HCT116 (cell line): ENCODE results near the gene NOL4L. TPM values are rescaled to one million over a fixed set of nuclear protein-coding genes. Genes with fewer than 3 reads are reported as not detected.

ENCODE experiments used
- ATAC-seq: fragments of 200-7000 bp; cut with Tn5 transposase; 2 replicates; pipeline ENCODE4 v1.9.1; 2020; ENCODE audit warnings: mild to moderate bottlenecking, moderate library complexity
- BruUV-seq: library from RNA; stranded (reverse); fragments of 400-500 nt; replicated peaks from 2 replicates; lab custom pipeline; 2021; lab: Mats Ljungman, UMichigan
- CTCF ChIA-PET: fragments of 300-600 bp; sonication (Branson Sonifier 250); formaldehyde crosslinking; loops from one replicate; lab custom pipeline; 2021; ENCODE audit warnings: antibody characterized with exemption; lab: Charles Lee
- POLR2A ChIA-PET: fragments of 300-600, 350-600 bp; sonication (Branson Sonifier 250); formaldehyde crosslinking; loops from one replicate; lab custom pipeline; 2021; ENCODE audit warnings: antibody characterized with exemption; lab: Charles Lee
- RAD21 ChIA-PET, 2 experiments: fragments of 300-600 bp; sonication (Branson Sonifier 250); formaldehyde crosslinking; loops; one replicate each; lab custom pipeline; 2023; ENCODE audit warnings: low total read pairs in 2 of 2; ENCODE audit not compliant: uncharacterized antibody in 2 of 2, unreplicated experiment in 2 of 2, low non-redundant PET in 1 of 2; lab: Charles Lee
- DNase-seq: peaks from one replicate; pipeline ENCODE4 v3.0.0-alpha.2; 2010; ENCODE audit warnings: low read depth, low spot score
- H2AFZ ChIP-seq: fragments of 200-600 bp; shearing (Covaris generic), sonication (generic); 2 replicates; pipeline ENCODE4 v1.6.1; 2017; ENCODE audit warnings: low read depth, mixed run types, mixed read lengths, antibody characterized with exemption, low read length; ENCODE audit not compliant: poor library complexity, severe bottlenecking
- H3K27ac ChIP-seq: 2 replicates; pipeline ENCODE4 v1.5.1; 2012; ENCODE audit warnings: low read depth, low read length
- H3K27me3 ChIP-seq: fragments of 200-600 bp; sonication (generic); 2 replicates; pipeline ENCODE4 v1.6.1; 2016; ENCODE audit warnings: mixed run types, low read length, mixed read lengths; ENCODE audit not compliant: insufficient read depth
- H3K36me3 ChIP-seq, 2 experiments: fragments of 200-500 bp in 1 of 2; fragments of 200-600 bp in 1 of 2; sonication (Bioruptor generic) in 1 of 2; sonication (generic) in 1 of 2; 2 replicates each; pipeline versions ENCODE4 v1.5.1 to v1.6.1; 2014 to 2016; ENCODE audit warnings: low read length in 2 of 2, inconsistent platforms in 1 of 2, mixed read lengths in 1 of 2, mixed run types in 1 of 2; ENCODE audit not compliant: insufficient read depth in 2 of 2, control insufficient read depth in 1 of 2
- H3K4me1 ChIP-seq, 2 experiments: fragments of 200-600 bp in 1 of 2; sonication (generic) in 1 of 2; 2 replicates each; pipeline versions ENCODE4 v1.5.1 to v1.6.1; 2012 to 2017; ENCODE audit warnings: low read length in 2 of 2, inconsistent platforms in 1 of 2, mild to moderate bottlenecking in 1 of 2, mixed read lengths in 1 of 2, mixed run types in 1 of 2, moderate library complexity in 1 of 2; ENCODE audit not compliant: insufficient read depth in 2 of 2, control insufficient read depth in 1 of 2
- H3K4me2 ChIP-seq: fragments of 200-600 bp; sonication (generic); 2 replicates; pipeline ENCODE4 v1.6.1; 2017; ENCODE audit warnings: mixed run types, low read length, mixed read lengths
- H3K4me3 ChIP-seq, 2 experiments: fragments of 200-600 bp in 1 of 2; sonication (generic) in 1 of 2; replicated peaks in 1 of 2; 2 replicates each; pipeline ENCODE4 v1.5.1; 2011 to 2016; ENCODE audit warnings: low read length in 2 of 2, control low read depth in 1 of 2, low read depth in 1 of 2, mild to moderate bottlenecking in 1 of 2, mixed read lengths in 1 of 2, mixed run types in 1 of 2
- H3K79me2 ChIP-seq: fragments of 200-600 bp; sonication (generic); 2 replicates; pipeline ENCODE4 v1.6.1; 2017; ENCODE audit warnings: mild to moderate bottlenecking, mixed run types, low read length, moderate library complexity, mixed read lengths; ENCODE audit not compliant: insufficient read depth
- H3K9ac ChIP-seq: fragments of 200-600 bp; sonication (generic); 2 replicates; pipeline ENCODE4 v1.6.1; 2016; ENCODE audit warnings: low read length, mixed read lengths
- H3K9me2 ChIP-seq: fragments of 200-600 bp; sonication (generic), shearing (Covaris generic); 2 replicates; pipeline ENCODE4 v1.6.1; 2017; ENCODE audit warnings: mixed run types, mild to moderate bottlenecking, moderate library complexity; ENCODE audit not compliant: insufficient read depth
- H3K9me3 ChIP-seq, 2 experiments: fragments of 200-500 bp in 1 of 2; fragments of 200-600 bp in 1 of 2; sonication (Bioruptor generic) in 1 of 2; sonication (generic) in 1 of 2; 2 replicates each; pipeline ENCODE4 v1.6.1; 2014 to 2017; ENCODE audit warnings: low read length in 2 of 2, mixed read lengths in 2 of 2, inconsistent platforms in 1 of 2, low read depth in 1 of 2, mild to moderate bottlenecking in 1 of 2, mixed run types in 1 of 2, moderate library complexity in 1 of 2; ENCODE audit not compliant: control insufficient read depth in 1 of 2, insufficient read depth in 1 of 2
- H4K20me1 ChIP-seq: fragments of 200-600 bp; sonication (generic), shearing (Covaris generic); 2 replicates; pipeline ENCODE4 v1.6.1; 2017; ENCODE audit warnings: mixed run types, mild to moderate bottlenecking, moderate library complexity; ENCODE audit not compliant: insufficient read depth
- CBX3 ChIP-seq: IDR thresholded peaks from 2 replicates; pipeline ENCODE4 v1.6.1; 2012; ENCODE audit warnings: low read depth
- CTCF ChIP-seq, 3 experiments: fragments of 200-600 bp in 1 of 3; sonication (generic) in 1 of 3; IDR thresholded peaks in 2 of 3; conservative IDR thresholded peaks in 1 of 3; 2 replicates each; pipeline ENCODE4 v1.5.1; 2012 to 2017; ENCODE audit warnings: low read depth in 2 of 3, low read length in 2 of 3, antibody characterized with exemption in 1 of 3, borderline replicate concordance in 1 of 3, control low read depth in 1 of 3, mild to moderate bottlenecking in 1 of 3, mixed read lengths in 1 of 3, mixed run types in 1 of 3, moderate library complexity in 1 of 3; ENCODE audit not compliant: insufficient read depth in 1 of 3
- ELF1 ChIP-seq: IDR thresholded peaks from 2 replicates; pipeline ENCODE4 v1.6.1; 2012; ENCODE audit warnings: low read depth, borderline replicate concordance
- FOSL1 ChIP-seq: IDR thresholded peaks from 2 replicates; pipeline ENCODE4 v1.6.1; 2012; ENCODE audit warnings: low read depth
- MAX ChIP-seq: IDR thresholded peaks from 2 replicates; pipeline ENCODE4 v1.6.1; 2012
- RAD21 ChIP-seq: IDR thresholded peaks from 2 replicates; pipeline ENCODE4 v1.6.1; 2012; ENCODE audit warnings: low read depth, mild to moderate bottlenecking
- REST ChIP-seq: IDR thresholded peaks from 2 replicates; pipeline ENCODE4 v1.6.1; 2012; ENCODE audit warnings: low read depth
- ZNF274 ChIP-seq: fragments of 200-500 bp; sonication (Bioruptor generic); IDR thresholded peaks from 2 replicates; pipeline ENCODE4 v1.6.1; 2014; ENCODE audit warnings: mild to moderate bottlenecking, low read depth, low read length, inconsistent platforms
- intact Hi-C: fragments of 100-400 bp; cut with micrococcal nuclease; formaldehyde crosslinking; loops from 2 replicates; pipeline ENCODE4 v1.10.0; 2022
- total RNA-seq: library from RNA; stranded (reverse); gene quantifications from one replicate; pipeline ENCODE4 v1.2.1, GENCODE V29; 2021; ENCODE audit not compliant: unreplicated experiment

The NOL4L gene
- total RNA-seq, 1 experiment from 2014 or later, result 5.9 TPM

GRCh38 chr20:32629813-32630212 lies 44.7 kb upstream of the NOL4L start:
- DNase-seq (no peak), ATAC-seq (no peak)
- Histone ChIP-seq H3K27ac (no peak overlapping the region), H3K9me3 (no peaks in the 10 kb centered on the region), H3K27me3 (no peaks in the 10 kb centered on the region), H3K4me2 (no peak overlapping the region), H3K4me1 (peaks cover 23 to 34% of the 10 kb centered on the region in 2 experiments), H2AFZ (no peak overlapping the region), H3K36me3 (no peaks in the 10 kb centered on the region), H3K9ac (no peak overlapping the region), H4K20me1 (no peaks in the 10 kb centered on the region), H3K79me2 (no peaks in the 10 kb centered on the region), H3K4me3 (no peak overlapping the region), H3K9me2 (no peaks in the 10 kb centered on the region)
- RAD21 ChIA-PET, result no interaction called here
- no TSS peak for BruUV-seq
- TF ChIP-seq ZNF274 (no peak), MAX (no peak), CBX3 (no peak), FOSL1 (no peak), REST (no peak), ELF1 (no peak), RAD21 (no peak), CTCF (IDR thresholded peaks at IDR 0.05 in 2 of 3, conservative IDR thresholded peaks at IDR 0.05 in 1 of 3; ENCODE audit: borderline replicate concordance in 1 of 3, insufficient read depth in 1 of 3, low read depth in 2 of 3, low read length in 2 of 3) (no peak)
- CTCF ChIA-PET, result no interaction called here
- POLR2A ChIA-PET, result no interaction called here
- intact Hi-C loops, result no loop called here
